Muscle of leg (tissue), 11 donors: ENCODE data around the gene RIPOR2. TPM values are rescaled to one million over a fixed set of nuclear protein-coding genes. Genes with fewer than 3 reads are reported as not detected.

Experiments used
- DNase-seq: peaks from one replicate; pipeline ENCODE4 v3.0.0; 2013
- H3K27ac ChIP-seq: one replicate; pipeline ENCODE4 v1.5.1; 2013; ENCODE audit warnings: mild to moderate bottlenecking, low read length, control low read depth
- H3K27me3 ChIP-seq: one replicate; pipeline ENCODE4 v1.6.1; 2013; ENCODE audit warnings: low read length; ENCODE audit not compliant: control insufficient read depth, insufficient read depth
- H3K36me3 ChIP-seq: one replicate; pipeline ENCODE4 v1.6.1; 2013; ENCODE audit warnings: low read length; ENCODE audit not compliant: control insufficient read depth, insufficient read depth
- H3K4me1 ChIP-seq: one replicate; pipeline ENCODE4 v1.6.1; 2013; ENCODE audit warnings: low read length; ENCODE audit not compliant: control insufficient read depth, insufficient read depth
- H3K4me3 ChIP-seq: one replicate; pipeline ENCODE4 v1.5.1; 2013; ENCODE audit warnings: low read length, control low read depth
- H3K9me3 ChIP-seq: replicated peaks from 2 replicates; pipeline ENCODE4 v1.6.1; 2013; ENCODE audit warnings: low read depth, low read length; ENCODE audit not compliant: control insufficient read depth
- WGBS: methylation state at CpG from one replicate; pipeline ENCODE4 v1.1.5; 2013; ENCODE audit warnings: missing lambda C conversion rate; ENCODE audit not compliant: insufficient coverage; 5-methylcytosine and 5-hydroxymethylcytosine counted together
- polyA plus RNA-seq, 8 donors: library from polyadenylated mRNA; unstranded; fragments of 120-200 nt; gene quantifications; one replicate each; pipeline versions ENCODE4 v1.2.1 to v1.2.3, GENCODE V29; 2013; ENCODE audit warnings: inconsistent platforms in 1 of 8, low replicate concordance in 1 of 8; ENCODE audit not compliant: insufficient read length in 8 of 8, insufficient read depth in 1 of 8
- total RNA-seq: library from RNA; stranded (reverse); fragments of 120-200 nt; gene quantifications from one replicate; pipeline ENCODE4 v1.2.4, GENCODE V29; 2013

The RIPOR2 gene
- total and polyA plus RNA-seq, 9 donors: 17.5 to 32.0 (median 25.6) TPM

- Histone ChIP-seq H3K4me3 (no peak overlapping the region), H3K27ac (no peak overlapping the region), H3K36me3 (no peaks in the 10 kb centered on the region), H3K9me3 (no peaks in the 10 kb centered on the region), H3K4me1 (peaks cover 8% of the 10 kb centered on the region), H3K27me3 (no peaks in the 10 kb centered on the region)
- WGBS: no CpG with 5 or more reads among the region's 1 CpG
- DNase-seq: no peak
Measured at GRCh38 chr6:24893342-24893850, 42.4 kb downstream of the RIPOR2 start.

- H3K27ac ChIP-seq: no peak overlapping the region
- no peaks in the 10 kb centered on the region for H3K27me3 ChIP-seq
- H3K36me3 ChIP-seq: no peaks in the 10 kb centered on the region
- peaks cover 9% of the 10 kb centered on the region for H3K4me1 ChIP-seq
- peak; percentile 48 for DNase-seq
- no peak overlapping the region for H3K4me3 ChIP-seq
- H3K9me3 ChIP-seq: no peaks in the 10 kb centered on the region
- 28% methylated on average over 2 of the region's 3 CpGs for WGBS
Measured at GRCh38 chr6:24891004-24891403, 44.8 kb downstream of the RIPOR2 start.

- Histone ChIP-seq H3K36me3 (no peaks in the 10 kb centered on the region), H3K27me3 (no peaks in the 10 kb centered on the region), H3K4me1 (peaks cover 9% of the 10 kb centered on the region), H3K27ac (no peak overlapping the region), H3K4me3 (no peak overlapping the region), H3K9me3 (no peaks in the 10 kb centered on the region)
- no CpG with 5 or more reads among the region's 1 CpG for WGBS
- DNase-seq: no peak
Measured at GRCh38 chr6:24890471-24890870, 45.3 kb downstream of the RIPOR2 start.

GRCh38 chr6:24888715-24889370 lies 46.9 kb downstream of the RIPOR2 start:
- H3K9me3 ChIP-seq: no peaks in the 10 kb centered on the region
- no peak overlapping the region for H3K27ac ChIP-seq
- H3K4me3 ChIP-seq: no peak overlapping the region
- H3K36me3 ChIP-seq: no peaks in the 10 kb centered on the region
- DNase-seq: peak; percentile 50
- no peaks in the 10 kb centered on the region for H3K27me3 ChIP-seq
- no CpG with 5 or more reads among the region's 5 CpGs for WGBS
- peaks cover 9% of the 10 kb centered on the region for H3K4me1 ChIP-seq

GRCh38 chr6:24887545-24888140 lies 48.1 kb downstream of the RIPOR2 start:
- Histone ChIP-seq H3K9me3 (no peaks in the 10 kb centered on the region), H3K4me1 (peaks cover 9% of the 10 kb centered on the region), H3K36me3 (no peaks in the 10 kb centered on the region), H3K27me3 (no peaks in the 10 kb centered on the region), H3K4me3 (no peak overlapping the region), H3K27ac (no peak overlapping the region)
- WGBS: no CpG with 5 or more reads among the region's 3 CpGs
- DNase-seq: no peak

- H3K4me1 ChIP-seq: peaks cover 4% of the 10 kb centered on the region
- WGBS: 42% methylated on average over 2 of the region's 5 CpGs
- H3K27me3 ChIP-seq: no peaks in the 10 kb centered on the region
- no peaks in the 10 kb centered on the region for H3K36me3 ChIP-seq
- no peak overlapping the region for H3K27ac ChIP-seq
- DNase-seq: peak; percentile 84
- no peaks in the 10 kb centered on the region for H3K9me3 ChIP-seq
- no peak overlapping the region for H3K4me3 ChIP-seq
Measured at GRCh38 chr6:24883618-24884017, 52.1 kb downstream of the RIPOR2 start.

- WGBS: 58% methylated on average over 2 of the region's 7 CpGs
Measured at GRCh38 chr6:24882835-24883555, 52.8 kb downstream of the RIPOR2 start.

GRCh38 chr6:24882295-24882694 lies 53.5 kb downstream of the RIPOR2 start:
- H3K9me3 ChIP-seq: peaks cover 4% of the 10 kb centered on the region
- peaks cover 2% of the 10 kb centered on the region for H3K4me1 ChIP-seq
- no peak overlapping the region for H3K4me3 ChIP-seq
- no peaks in the 10 kb centered on the region for H3K27me3 ChIP-seq
- no peak for DNase-seq
- no CpG with 5 or more reads among the region's 3 CpGs for WGBS
- H3K36me3 ChIP-seq: no peaks in the 10 kb centered on the region
- H3K27ac ChIP-seq: no peak overlapping the region

More at GRCh38 chr6:24882835-24883555, 52.8 kb downstream of the RIPOR2 start:
- no peak for DNase-seq
- no peaks in the 10 kb centered on the region for H3K27me3 ChIP-seq
- no peaks in the 10 kb centered on the region for H3K9me3 ChIP-seq
- no peak overlapping the region for H3K4me3 ChIP-seq
- H3K36me3 ChIP-seq: no peaks in the 10 kb centered on the region
- H3K27ac ChIP-seq: no peak overlapping the region
- peaks cover 3% of the 10 kb centered on the region for H3K4me1 ChIP-seq

GRCh38 chr6:24881376-24881775 lies 54.4 kb downstream of the RIPOR2 start:
- 79% methylated on average over 2 of the region's 3 CpGs for WGBS
- Histone ChIP-seq H3K4me1 (no peaks in the 10 kb centered on the region), H3K27me3 (no peaks in the 10 kb centered on the region), H3K27ac (no peak overlapping the region), H3K9me3 (peaks cover 4% of the 10 kb centered on the region), H3K4me3 (no peak overlapping the region), H3K36me3 (no peaks in the 10 kb centered on the region)
- no peak for DNase-seq

- no peak for DNase-seq
- H3K27ac ChIP-seq: no peak overlapping the region
Measured at GRCh38 chr6:24880451-24880850, 55.3 kb downstream of the RIPOR2 start.

More at GRCh38 chr6:24880451-24880850, 55.3 kb downstream of the RIPOR2 start:
- peaks cover 4% of the 10 kb centered on the region for H3K9me3 ChIP-seq
- H3K36me3 ChIP-seq: no peaks in the 10 kb centered on the region
- no peak overlapping the region for H3K4me3 ChIP-seq
- peaks cover 1% of the 10 kb centered on the region for H3K4me1 ChIP-seq
- no peaks in the 10 kb centered on the region for H3K27me3 ChIP-seq
